Hepatocyte (in vitro differentiated cells): Measurements from ENCODE around the gene HOXB6.

ENCODE experiments used
- EZH2 ChIP-seq: fragments of 200-600 bp; sonication (generic); IDR thresholded peaks from 2 replicates; pipeline ENCODE4 v1.6.1; 2016; ENCODE audit warnings: antibody characterized with exemption, mild to moderate bottlenecking, borderline replicate concordance
- TF ChIP-seq, protein P1 (sequence below): fragments of 200-600 bp; sonication (generic); IDR thresholded peaks from 2 replicates; pipeline ENCODE4 v1.5.1; 2016; ENCODE audit warnings: antibody characterized with exemption, mild to moderate bottlenecking; ENCODE audit not compliant: poor library complexity

DNA sequence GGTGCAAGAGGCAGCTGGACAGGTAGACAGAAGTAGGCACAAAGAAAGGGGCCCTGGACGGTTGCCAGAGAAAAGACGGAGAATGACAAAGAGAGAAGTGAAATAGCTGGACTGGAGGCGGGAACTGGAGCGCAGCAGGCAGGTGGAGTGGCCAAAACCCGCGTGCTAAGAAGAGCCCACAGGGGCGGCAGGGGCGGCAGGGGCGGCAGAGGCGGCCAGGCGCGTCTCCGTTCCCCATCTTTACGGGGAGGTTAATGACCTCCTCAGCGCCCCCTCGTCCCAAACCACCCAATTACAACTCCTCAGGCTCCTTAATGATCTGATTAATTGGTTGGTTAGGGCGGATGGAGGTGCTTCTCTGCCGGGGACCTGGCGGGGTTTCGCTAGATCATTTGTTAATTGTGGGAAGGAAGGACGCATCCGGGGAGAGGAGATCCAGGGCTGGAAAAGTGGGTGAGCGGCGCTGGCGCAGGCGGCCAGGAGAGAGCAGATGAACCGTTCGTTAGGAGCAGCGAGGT, 36.8 kb upstream of the HOXB6 start:
- TF ChIP-seq, protein P1, sequence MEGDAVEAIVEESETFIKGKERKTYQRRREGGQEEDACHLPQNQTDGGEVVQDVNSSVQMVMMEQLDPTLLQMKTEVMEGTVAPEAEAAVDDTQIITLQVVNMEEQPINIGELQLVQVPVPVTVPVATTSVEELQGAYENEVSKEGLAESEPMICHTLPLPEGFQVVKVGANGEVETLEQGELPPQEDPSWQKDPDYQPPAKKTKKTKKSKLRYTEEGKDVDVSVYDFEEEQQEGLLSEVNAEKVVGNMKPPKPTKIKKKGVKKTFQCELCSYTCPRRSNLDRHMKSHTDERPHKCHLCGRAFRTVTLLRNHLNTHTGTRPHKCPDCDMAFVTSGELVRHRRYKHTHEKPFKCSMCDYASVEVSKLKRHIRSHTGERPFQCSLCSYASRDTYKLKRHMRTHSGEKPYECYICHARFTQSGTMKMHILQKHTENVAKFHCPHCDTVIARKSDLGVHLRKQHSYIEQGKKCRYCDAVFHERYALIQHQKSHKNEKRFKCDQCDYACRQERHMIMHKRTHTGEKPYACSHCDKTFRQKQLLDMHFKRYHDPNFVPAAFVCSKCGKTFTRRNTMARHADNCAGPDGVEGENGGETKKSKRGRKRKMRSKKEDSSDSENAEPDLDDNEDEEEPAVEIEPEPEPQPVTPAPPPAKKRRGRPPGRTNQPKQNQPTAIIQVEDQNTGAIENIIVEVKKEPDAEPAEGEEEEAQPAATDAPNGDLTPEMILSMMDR, result no peak
- no peak for TF ChIP-seq EZH2
